Skin epidermis (tissue), 12 donors: ENCODE measurements around the gene IFNL2.
A peak's percentile ranks its signal among the peaks of the same experiment; 100 is the strongest.
"Not testable (repeated sequence)": the region's sequence is repeated elsewhere in the genome, so short reads cannot be mapped to it uniquely, and the experiment has no call there.

ENCODE experiments used
- H3K27ac ChIP-seq, 21 experiments: fragments of 200-600 bp; sonication (generic) in 11 of 21; one replicate each; pipeline ENCODE4 v1.5.0; 2020; ENCODE audit warnings: mild to moderate bottlenecking in 3 of 21, inconsistent platforms in 2 of 21, moderate library complexity in 2 of 21
- H3K4me3 ChIP-seq, 7 experiments: fragments of 200-600 bp; sonication (generic) in 2 of 7; one replicate each; pipeline ENCODE4 v1.5.0; 2020; ENCODE audit warnings: inconsistent platforms in 2 of 7, mild to moderate bottlenecking in 2 of 7, moderate library complexity in 1 of 7

Gene IFNL2

DNA sequence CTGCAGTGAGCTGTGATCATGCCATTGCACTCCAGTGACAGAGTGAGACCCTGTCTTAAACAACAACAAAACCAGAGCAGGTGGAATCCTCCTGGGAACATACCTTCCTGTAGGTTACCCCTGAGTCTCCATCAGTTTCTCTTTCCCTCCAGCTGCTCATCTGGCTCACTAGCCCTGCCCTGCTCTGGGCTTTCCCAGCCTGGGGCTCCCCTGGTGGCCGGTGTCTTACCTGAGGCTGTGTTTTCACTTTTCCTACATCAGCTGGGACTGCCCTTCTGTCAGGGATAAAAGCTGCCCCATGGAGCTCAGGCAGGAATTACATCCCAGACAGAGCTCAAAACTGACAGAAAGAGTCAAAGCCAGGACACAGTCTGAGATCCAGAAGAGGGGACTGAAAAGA lies at the start of gene IFNL2:
TSS of gene IFNL2 (plus strand) at position 312 of the 400 bp plus-strand sequence. CDS start 173 bp downstream, outside the sequence.
- H3K27ac ChIP-seq, H3K4me3 ChIP-seq: not testable (repeated sequence)

DNA sequence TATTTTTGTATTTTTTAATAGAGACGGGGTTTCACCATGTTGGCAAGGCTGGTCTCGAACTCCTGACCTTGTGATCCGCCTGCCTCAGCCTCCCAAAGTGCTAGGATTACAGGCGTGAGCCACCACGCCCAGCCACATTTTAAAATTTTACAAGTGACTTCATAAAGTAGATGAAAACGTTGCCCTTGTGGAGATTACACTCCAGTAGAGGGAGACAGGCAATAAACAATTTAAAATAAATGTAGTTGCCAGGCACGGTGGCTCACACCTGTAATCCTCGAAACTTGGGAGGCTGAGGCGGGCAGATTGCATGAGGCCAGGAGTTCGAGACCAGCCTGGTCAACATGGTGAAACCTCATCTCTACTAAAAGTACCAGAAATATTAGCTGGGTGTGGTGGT lies 49.1 kb upstream of the IFNL2 start:
- H3K27ac ChIP-seq, H3K4me3 ChIP-seq: not testable (repeated sequence)

DNA sequence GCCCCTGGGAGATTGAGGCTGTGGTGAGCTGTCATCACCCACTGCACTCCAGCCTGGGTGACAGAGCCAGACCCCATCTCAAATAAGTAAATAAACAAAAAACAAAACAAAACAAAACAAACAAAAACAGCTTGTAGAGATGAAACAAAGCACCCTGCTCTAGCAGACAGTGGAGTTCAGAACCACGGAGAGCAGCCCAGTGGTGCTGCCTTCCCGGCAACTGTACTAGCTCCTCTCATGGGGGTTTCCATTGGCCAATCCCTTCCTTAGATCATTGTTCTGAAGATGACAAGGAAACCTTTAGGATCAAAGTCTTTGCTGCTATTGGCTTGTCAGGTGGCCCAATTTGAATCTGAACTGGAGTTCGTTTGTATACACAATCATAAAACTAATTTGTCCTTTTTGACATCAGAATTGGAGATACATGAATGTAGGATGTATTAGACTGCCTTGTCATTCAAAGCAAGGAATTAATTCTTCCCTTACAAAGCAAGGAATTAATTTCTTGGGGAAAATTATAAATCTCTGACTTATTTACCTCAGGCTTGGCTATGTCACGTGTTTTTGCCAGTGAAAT lies 44.4 kb upstream of the IFNL2 start:
- H3K4me3 ChIP-seq = no peak overlapping the region
- no peak overlapping the region for H3K27ac ChIP-seq

GRCh38 chr19:39224910-39225309 lies 43.3 kb upstream of the IFNL2 start:
- H3K4me3 ChIP-seq = no peak overlapping the region
- no peak overlapping the region for H3K27ac ChIP-seq

DNA sequence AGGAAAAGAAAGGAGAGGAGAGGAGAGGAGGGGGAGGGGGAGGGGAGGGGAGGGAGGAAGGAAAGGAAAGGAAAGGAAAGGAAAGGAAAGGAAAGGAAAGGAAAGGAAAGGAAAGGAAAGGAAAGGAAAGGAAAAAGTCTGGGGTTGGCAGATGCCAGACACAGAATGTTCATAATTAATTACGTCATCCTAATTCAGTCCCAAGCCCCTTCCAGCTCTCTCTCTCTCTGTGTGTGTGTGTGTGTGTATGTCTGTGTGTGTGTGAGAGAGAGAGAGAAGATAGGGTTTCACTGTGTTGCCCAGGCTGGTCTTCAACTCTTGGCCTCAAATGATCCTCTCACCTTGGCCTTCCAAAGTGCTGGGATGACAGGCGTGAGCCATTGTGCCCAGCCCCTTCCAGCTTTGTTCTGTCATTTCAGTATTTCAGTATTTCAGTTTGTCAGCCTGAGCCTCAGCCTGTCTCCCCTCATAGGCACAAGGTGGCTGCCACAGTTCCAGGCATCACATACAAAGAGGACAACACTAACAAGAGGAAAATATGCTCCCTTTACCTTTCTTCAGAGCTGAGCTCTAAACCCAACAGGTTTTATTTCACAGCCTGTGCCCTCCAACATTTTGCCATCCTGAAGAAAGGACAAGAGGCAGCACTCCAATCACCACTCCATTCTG lies 38.0 kb upstream of the IFNL2 start:
- H3K27ac ChIP-seq = no peak overlapping the region

DNA sequence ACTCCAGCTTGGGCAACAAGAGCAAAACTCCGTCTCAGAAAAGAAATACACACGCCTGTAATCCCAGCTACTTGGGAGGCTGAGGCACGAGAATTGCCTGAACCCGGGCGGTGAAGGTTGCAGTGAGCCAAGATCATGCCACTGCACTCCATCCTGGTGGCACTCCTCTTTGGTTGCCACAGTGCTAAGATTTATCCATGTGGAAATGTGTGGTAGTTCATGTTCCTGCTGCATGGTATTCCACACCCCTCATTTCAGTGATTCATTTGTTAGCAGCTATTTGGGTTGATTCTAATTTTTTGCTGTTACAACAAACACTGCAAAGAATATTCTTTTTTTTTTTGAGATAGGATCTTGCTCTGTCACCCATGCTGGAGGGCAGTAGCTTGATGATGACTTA lies 35.5 kb upstream of the IFNL2 start:
- Histone ChIP-seq H3K4me3 (no peak overlapping the region), H3K27ac (no peak overlapping the region)

More for the DNA sequence above, 38.0 kb upstream of the IFNL2 start:
- no peak overlapping the region for H3K4me3 ChIP-seq

- no peak overlapping the region for H3K4me3 ChIP-seq
- H3K27ac ChIP-seq = no peak overlapping the region
These were observed 31.7 kb upstream of the IFNL2 start for GRCh38 chr19:39236527-39236926.

- Histone ChIP-seq H3K27ac (peak overlapping the region in 2 of 21 experiments; percentile 5 to 10), H3K4me3 (no peak overlapping the region)
These were observed 30.7 kb upstream of the IFNL2 start for GRCh38 chr19:39237200-39238184.

DNA sequence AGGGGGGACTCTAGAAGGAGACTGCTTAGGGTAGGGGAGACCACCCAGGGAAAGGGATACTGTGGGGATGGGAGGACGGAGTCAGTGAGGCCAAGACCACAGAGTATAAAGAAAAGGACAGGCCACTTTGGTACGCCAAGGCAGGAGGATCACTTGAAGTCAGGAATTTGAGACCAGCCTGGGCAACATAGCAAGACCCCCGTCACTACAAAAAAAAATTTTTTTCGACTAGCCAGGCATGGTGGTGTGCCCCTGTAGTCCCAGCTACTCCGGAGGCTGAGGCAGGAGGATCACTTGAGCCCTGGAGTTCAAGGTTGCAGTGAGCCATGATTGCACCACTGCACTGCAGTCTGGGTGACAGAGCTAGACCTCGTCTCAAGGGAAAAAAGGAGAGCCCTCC lies 30.0 kb upstream of the IFNL2 start:
- Histone ChIP-seq H3K4me3 (no peak overlapping the region), H3K27ac (peak overlapping the region in 2 of 21 experiments; percentile 5 to 10)

DNA sequence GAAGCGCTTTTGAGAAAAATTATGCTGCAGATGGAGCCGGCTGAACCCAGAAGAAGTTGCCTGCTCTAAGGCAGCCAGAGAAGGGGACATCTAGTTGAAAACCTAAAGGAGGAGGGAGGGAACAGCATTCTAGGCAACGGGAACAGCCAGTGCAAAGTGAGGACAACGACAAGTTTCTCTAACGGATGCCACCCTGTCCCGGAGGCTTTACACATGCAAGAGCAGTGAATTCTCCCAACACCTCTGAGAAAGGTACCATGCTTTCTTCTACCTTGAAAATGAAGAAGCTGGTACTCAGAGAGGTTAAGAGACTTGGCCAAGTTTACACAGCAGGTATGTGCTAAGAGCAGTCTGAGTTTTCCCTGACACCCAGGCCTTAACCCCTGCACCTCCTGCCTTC lies 29.3 kb upstream of the IFNL2 start:
- Histone ChIP-seq H3K4me3 (no peak overlapping the region), H3K27ac (no peak overlapping the region)

- Histone ChIP-seq H3K4me3 (no peak overlapping the region), H3K27ac (no peak overlapping the region)
These were observed 27.8 kb upstream of the IFNL2 start for GRCh38 chr19:39240421-39240820.

DNA sequence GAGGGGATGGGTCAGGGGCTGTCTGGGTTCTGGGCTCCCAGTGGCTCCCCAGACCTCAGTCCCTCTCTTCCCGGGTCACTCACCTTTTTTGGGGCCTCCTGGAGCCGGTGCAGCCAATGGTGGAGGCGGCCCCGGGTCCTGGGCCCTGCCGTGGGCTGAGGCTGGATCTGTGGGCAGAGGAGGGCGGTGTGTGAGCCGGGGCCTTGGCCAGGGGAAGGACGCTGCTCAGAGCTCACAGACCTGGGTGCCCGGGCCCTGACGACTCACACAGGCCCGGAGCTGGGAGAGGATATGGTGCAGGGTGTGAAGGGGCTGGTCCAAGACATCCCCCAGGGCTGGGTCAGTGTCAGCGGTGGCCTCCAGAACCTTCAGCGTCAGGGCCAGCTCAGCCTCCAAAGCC lies 24.5 kb upstream of the IFNL2 start:
- H3K27ac ChIP-seq, H3K4me3 ChIP-seq: not testable (repeated sequence)

GRCh38 chr19:39244410-39245100 lies 23.6 kb upstream of the IFNL2 start, which contains the start of gene IFNL3:
IFNL3 (minus strand) TSS chr19:39245006; CDS start chr19:39244967, 39 bp downstream.
- not testable (repeated sequence) for H3K27ac ChIP-seq, H3K4me3 ChIP-seq

DNA sequence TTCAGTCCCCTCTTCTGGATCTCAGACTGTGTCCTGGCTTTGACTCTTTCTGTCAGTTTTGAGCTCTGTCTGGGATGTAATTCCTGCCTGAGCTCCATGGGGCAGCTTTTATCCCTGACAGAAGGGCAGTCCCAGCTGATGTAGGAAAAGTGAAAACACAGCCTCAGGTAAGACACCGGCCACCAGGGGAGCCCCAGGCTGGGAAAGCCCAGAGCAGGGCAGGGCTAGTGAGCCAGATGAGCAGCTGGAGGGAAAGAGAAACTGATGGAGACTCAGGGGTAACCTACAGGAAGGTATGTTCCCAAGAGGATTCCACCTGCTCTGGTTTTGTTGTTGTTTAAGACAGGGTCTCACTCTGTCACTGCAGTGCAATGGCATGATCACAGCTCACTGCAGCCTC lies 23.0 kb upstream of the IFNL2 start:
- H3K4me3 ChIP-seq, H3K27ac ChIP-seq: not testable (repeated sequence)

GRCh38 chr19:39246951-39247669 lies 21.1 kb upstream of the IFNL2 start:
- Histone ChIP-seq H3K4me3 (no peak overlapping the region), H3K27ac (no peak overlapping the region)

DNA sequence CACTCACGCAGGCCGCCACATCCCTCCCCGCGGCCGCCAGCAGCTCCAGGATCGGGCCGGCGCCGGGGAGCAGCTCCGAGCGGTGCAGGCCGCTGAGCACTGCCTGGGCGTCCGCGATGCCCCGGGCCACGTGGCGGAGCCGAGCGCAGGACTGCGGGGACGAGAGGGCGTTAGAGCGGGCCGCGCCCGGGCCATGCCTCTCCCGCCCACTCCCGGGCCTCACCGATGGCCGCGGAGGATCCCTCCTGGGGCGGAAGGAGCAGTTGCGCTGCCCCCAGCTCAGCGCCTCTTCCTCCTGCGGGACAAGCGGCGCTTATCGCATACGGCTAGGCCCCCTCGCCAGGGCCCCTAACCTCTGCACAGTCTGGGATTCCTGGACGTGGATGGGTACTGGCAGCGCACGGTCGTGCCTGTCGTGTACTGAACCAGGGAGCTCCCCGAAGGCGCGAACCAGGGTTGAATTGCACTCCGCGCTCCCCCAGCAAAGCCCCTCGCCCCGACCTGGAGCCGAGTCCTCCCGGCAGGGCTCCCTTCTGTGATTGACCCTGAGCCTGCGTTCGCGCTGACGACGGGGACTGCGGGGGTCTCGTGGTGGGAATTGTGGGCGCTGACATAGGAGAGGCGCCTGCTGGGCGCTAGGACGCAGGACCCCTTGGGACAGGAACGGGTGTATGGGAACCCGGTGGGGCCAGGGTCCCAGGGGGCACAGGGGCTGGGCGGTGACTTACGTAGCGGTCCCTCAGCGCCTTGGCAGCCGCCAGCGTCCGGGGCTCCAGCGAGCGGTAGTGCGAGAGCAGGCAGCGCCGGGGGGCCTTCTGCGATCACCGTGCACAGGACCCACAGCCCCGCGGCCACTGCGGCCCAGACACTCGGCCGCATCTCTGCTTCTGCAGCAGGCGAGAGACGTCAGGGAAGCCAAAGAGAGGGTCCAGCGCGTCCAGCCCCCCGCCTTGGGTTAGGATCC lies 20.2 kb upstream of the IFNL2 start:
- H3K4me3 ChIP-seq = peak overlapping the region in 1 of 7 experiments; percentile 13
- H3K27ac ChIP-seq = no peak overlapping the region

DNA sequence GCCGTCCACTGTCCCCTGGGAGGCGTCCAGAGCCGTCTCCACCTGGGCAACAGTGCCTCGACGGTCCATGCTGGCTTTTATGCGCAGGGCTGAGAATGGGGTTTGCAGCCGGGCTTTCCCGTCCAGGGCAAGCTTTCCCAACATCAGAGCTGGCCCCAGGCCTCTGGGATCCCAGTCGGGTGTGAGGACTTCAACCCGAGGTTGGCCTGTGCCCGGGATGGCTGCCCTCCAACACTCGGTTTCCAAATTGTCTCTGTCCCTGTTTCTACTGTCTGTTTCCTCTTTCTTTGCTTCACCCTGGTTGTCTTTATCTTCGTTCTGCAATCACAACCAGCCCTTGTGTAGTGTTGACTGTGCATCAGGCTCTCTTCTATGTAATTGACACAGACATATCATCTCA lies 19.4 kb upstream of the IFNL2 start, which contains the start of gene IFNL4:
TSS of gene IFNL4 (minus strand) at position 51 of the 400 bp plus-strand sequence.
- peak within 1 kb of the TSS in 1 of 7 experiments; percentile 13 for H3K4me3 ChIP-seq
- no peak within 1 kb of the TSS for H3K27ac ChIP-seq

DNA sequence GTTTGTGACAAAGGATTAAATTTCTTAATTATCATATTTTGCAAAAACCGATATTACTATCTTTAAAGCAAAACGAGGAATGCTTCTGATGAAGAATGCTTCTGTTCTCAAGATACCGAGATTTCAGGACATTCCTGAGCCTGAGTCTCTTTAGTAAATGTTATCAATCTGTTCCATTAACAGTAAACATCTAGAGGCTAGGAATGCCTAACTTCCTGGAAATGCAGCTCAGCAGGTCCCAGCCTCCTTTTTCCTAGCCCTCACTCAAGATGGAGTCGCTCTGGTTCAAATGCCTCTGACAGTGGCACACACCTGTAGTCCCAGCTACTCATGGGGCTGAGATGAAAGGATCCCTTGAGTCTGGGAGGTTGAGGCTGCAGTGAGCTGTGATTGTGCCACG lies 17.1 kb upstream of the IFNL2 start:
- no peak overlapping the region for H3K4me3 ChIP-seq

More for the DNA sequence above, 17.1 kb upstream of the IFNL2 start:
- H3K27ac ChIP-seq = no peak overlapping the region
